Measurements from ENCODE around the gene CTNND2. TPM values are rescaled to one million over a fixed set of nuclear protein-coding genes. Genes with fewer than 3 reads are reported as not detected.

The CTNND2 gene
- polyA plus RNA-seq, 1 of the 3 experiments (the other 2 are of a cell fraction) = not detected

DNA sequence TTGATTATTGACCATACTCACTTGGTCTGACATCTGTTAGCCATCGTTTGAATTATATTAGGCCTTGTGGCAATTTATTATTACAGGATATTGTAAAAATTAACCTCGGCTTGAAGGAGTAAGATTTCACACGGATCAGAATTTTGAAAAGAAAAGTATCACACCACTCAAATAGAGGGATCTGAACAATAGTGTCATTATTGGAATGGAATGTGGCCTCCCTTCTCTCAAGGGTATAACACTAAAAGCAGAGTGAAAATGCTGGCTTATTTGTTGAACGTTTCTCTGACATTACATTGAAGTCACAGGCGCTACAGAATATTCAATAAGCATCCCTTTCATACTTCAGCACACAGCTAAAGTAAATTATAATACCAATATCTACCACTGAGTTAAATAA, 509.3 kb downstream of the CTNND2 start:
- Histone ChIP-seq H3K4me2 (no peak overlapping the region), H3K9me2 (no peaks in the 10 kb centered on the region), H3K36me3 (replicated peaks in 1 of 2; ENCODE audit: control insufficient read depth in 1 of 2, insufficient read depth in 2 of 2, low read length in 1 of 2) (no peaks in the 10 kb centered on the region), H3K4me3 (ENCODE audit: low read depth in 2 of 2, low read length in 1 of 2) (no peak overlapping the region), H3K79me2 (ENCODE audit: insufficient read depth) (no peaks in the 10 kb centered on the region), H4K20me1 (ENCODE audit: insufficient read depth) (no peaks in the 10 kb centered on the region; the same call in 1 of the 2 replicates), H3K9me3 (no peaks in the 10 kb centered on the region), H2AFZ (ENCODE audit: low read depth) (no peak overlapping the region), H3K9ac (no peak overlapping the region), H3K27me3 (ENCODE audit: insufficient read depth) (no peaks in the 10 kb centered on the region), H3K27ac (ENCODE audit: low read depth in 2 of 2, low read length in 1 of 2) (no peak overlapping the region), H3K4me1 (ENCODE audit: control insufficient read depth in 1 of 2, insufficient read depth in 2 of 2, low read depth in 1 of 2, low read length in 1 of 2) (no peaks in the 10 kb centered on the region), H3F3A (replicated peaks; ENCODE audit: insufficient read depth) (peaks cover 5% of the 10 kb centered on the region)
- no peak for DNase-seq
- no peak for TF ChIP-seq FOSL2 (IDR thresholded peaks at IDR 0.05; ENCODE audit: borderline replicate concordance, low read depth)
- TF ChIP-seq, protein P1, sequence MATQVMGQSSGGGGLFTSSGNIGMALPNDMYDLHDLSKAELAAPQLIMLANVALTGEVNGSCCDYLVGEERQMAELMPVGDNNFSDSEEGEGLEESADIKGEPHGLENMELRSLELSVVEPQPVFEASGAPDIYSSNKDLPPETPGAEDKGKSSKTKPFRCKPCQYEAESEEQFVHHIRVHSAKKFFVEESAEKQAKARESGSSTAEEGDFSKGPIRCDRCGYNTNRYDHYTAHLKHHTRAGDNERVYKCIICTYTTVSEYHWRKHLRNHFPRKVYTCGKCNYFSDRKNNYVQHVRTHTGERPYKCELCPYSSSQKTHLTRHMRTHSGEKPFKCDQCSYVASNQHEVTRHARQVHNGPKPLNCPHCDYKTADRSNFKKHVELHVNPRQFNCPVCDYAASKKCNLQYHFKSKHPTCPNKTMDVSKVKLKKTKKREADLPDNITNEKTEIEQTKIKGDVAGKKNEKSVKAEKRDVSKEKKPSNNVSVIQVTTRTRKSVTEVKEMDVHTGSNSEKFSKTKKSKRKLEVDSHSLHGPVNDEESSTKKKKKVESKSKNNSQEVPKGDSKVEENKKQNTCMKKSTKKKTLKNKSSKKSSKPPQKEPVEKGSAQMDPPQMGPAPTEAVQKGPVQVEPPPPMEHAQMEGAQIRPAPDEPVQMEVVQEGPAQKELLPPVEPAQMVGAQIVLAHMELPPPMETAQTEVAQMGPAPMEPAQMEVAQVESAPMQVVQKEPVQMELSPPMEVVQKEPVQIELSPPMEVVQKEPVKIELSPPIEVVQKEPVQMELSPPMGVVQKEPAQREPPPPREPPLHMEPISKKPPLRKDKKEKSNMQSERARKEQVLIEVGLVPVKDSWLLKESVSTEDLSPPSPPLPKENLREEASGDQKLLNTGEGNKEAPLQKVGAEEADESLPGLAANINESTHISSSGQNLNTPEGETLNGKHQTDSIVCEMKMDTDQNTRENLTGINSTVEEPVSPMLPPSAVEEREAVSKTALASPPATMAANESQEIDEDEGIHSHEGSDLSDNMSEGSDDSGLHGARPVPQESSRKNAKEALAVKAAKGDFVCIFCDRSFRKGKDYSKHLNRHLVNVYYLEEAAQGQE (IDR thresholded peaks at IDR 0.05; ENCODE audit: low read depth, low read length) = no peak
- TF ChIP-seq, protein P2, sequence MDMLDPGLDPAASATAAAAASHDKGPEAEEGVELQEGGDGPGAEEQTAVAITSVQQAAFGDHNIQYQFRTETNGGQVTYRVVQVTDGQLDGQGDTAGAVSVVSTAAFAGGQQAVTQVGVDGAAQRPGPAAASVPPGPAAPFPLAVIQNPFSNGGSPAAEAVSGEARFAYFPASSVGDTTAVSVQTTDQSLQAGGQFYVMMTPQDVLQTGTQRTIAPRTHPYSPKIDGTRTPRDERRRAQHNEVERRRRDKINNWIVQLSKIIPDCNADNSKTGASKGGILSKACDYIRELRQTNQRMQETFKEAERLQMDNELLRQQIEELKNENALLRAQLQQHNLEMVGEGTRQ (IDR thresholded peaks at IDR 0.05; ENCODE audit: borderline replicate concordance, low read depth, low read length) = no peak
- TF ChIP-seq, protein P3, sequence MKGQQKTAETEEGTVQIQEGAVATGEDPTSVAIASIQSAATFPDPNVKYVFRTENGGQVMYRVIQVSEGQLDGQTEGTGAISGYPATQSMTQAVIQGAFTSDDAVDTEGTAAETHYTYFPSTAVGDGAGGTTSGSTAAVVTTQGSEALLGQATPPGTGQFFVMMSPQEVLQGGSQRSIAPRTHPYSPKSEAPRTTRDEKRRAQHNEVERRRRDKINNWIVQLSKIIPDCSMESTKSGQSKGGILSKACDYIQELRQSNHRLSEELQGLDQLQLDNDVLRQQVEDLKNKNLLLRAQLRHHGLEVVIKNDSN (IDR thresholded peaks at IDR 0.05; ENCODE audit: borderline replicate concordance, low read depth) = no peak
- CTCF ChIA-PET = no interaction called here
- 4% methylated on average over 5 of the region's 5 CpGs for WGBS (ENCODE audit: low lambda C conversion rate)
- POLR2A ChIA-PET = no interaction called here

DNA sequence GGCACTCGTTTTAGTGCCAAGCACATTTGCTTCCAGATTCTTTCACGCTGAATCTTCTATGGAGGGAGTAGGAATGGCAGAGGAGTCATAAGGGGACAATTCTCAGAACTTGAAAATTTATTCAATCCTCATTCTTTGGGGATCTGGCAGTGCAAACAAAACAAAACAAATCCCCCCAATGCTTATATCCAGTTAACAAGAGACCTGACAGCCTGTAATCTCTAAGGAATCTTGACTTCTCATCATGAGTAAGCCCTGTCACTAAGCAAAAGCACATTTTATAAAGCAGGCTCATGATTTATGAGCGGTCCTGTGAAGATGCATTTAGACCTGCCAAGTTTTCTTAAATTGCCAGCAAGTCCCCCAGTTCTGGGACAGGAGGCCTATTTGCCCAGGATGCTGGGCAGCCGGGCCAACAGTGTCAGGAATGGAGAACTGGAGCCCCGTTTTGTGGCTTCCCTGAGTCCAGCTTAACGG, 513.9 kb downstream of the CTNND2 start:
- H3K79me2 ChIP-seq (ENCODE audit: insufficient read depth) = no peaks in the 10 kb centered on the region
- H3K4me3 ChIP-seq (ENCODE audit: low read depth in 2 of 2, low read length in 1 of 2) = no peak overlapping the region
- peaks cover 6% of the 10 kb centered on the region for H3F3A ChIP-seq (replicated peaks; ENCODE audit: insufficient read depth)
- 0 out of 2 replicates have a peak overlapping the region, but pooled peaks have one; percentile 31 for H3K4me2 ChIP-seq
- ChIA-PET POLR2A (no interaction called here), CTCF (no interaction called here)
- DNase-seq = no peak
- H2AFZ ChIP-seq (ENCODE audit: low read depth) = peak overlapping the region; percentile 35; the same call in 1 of the 2 replicates
- no peaks in the 10 kb centered on the region for H3K36me3 ChIP-seq (replicated peaks in 1 of 2; ENCODE audit: control insufficient read depth in 1 of 2, insufficient read depth in 2 of 2, low read length in 1 of 2)
- no peak for TF ChIP-seq GATA2 (CRISPR knock-in tag; IDR thresholded peaks at IDR 0.05)
- TF ChIP-seq, protein P4, sequence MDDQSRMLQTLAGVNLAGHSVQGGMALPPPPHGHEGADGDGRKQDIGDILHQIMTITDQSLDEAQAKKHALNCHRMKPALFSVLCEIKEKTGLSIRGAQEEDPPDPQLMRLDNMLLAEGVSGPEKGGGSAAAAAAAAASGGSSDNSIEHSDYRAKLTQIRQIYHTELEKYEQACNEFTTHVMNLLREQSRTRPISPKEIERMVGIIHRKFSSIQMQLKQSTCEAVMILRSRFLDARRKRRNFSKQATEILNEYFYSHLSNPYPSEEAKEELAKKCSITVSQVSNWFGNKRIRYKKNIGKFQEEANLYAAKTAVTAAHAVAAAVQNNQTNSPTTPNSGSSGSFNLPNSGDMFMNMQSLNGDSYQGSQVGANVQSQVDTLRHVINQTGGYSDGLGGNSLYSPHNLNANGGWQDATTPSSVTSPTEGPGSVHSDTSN (IDR thresholded peaks at IDR 0.05) = peak; percentile 47
- no peaks in the 10 kb centered on the region for H3K4me1 ChIP-seq (ENCODE audit: control insufficient read depth in 1 of 2, insufficient read depth in 2 of 2, low read depth in 1 of 2, low read length in 1 of 2)
- WGBS (ENCODE audit: low lambda C conversion rate) = 7% methylated on average over 5 of the region's 6 CpGs
- H3K9me3 ChIP-seq = no peaks in the 10 kb centered on the region
- H4K20me1 ChIP-seq (ENCODE audit: insufficient read depth) = no peaks in the 10 kb centered on the region; the same call in 1 of the 2 replicates
- no peaks in the 10 kb centered on the region for H3K9me2 ChIP-seq
- peaks cover 9% of the 10 kb centered on the region for H3K27me3 ChIP-seq (ENCODE audit: insufficient read depth)
- no peak overlapping the region for H3K9ac ChIP-seq
- no peak overlapping the region for H3K27ac ChIP-seq (ENCODE audit: low read depth in 2 of 2, low read length in 1 of 2)

Measured in SK-N-SH (cell line).